PC-3 (cell line): ENCODE results near the gene FBXL16. TPM values are rescaled to one million over a fixed set of nuclear protein-coding genes. Genes with fewer than 3 reads are reported as not detected.

Experiments
- ATAC-seq: fragments of 200-7000 bp; cut with Tn5 transposase; 2 replicates; pipeline ENCODE4 v1.9.1; 2020; ENCODE audit warnings: mild to moderate bottlenecking, moderate library complexity
- BruUV-seq: library from RNA; stranded (reverse); fragments of 400-500 nt; replicated peaks from 2 replicates; lab custom pipeline; 2021; lab: Mats Ljungman, UMichigan
- CTCF ChIA-PET: fragments of 300-600 bp; sonication (Branson Sonifier 250); formaldehyde crosslinking; loops from one replicate; lab custom pipeline; 2022; ENCODE audit warnings: antibody characterized with exemption; lab: Charles Lee
- POLR2A ChIA-PET: fragments of 300-600 bp; sonication (Branson Sonifier 250); formaldehyde crosslinking; loops from one replicate; lab custom pipeline; 2022; ENCODE audit warnings: antibody characterized with exemption; ENCODE audit not compliant: unreplicated experiment; lab: Charles Lee
- DNase-seq: peaks from one replicate; pipeline ENCODE4 v3.0.0-alpha.2; 2015
- H2AFZ ChIP-seq: fragments of 300-600 bp; sonication (generic); 2 replicates; pipeline ENCODE4 v1.6.0; 2016; ENCODE audit warnings: antibody characterized with exemption, low read length
- H3F3A ChIP-seq: fragments of 300-600 bp; sonication (generic); one replicate; pipeline ENCODE4 v1.6.0; 2017; ENCODE audit warnings: antibody characterized with exemption, low read length, control low read depth, mild to moderate bottlenecking; ENCODE audit not compliant: unreplicated experiment
- H3K27ac ChIP-seq: fragments of 300-600 bp; sonication (generic); 2 replicates; pipeline ENCODE4 v1.5.1; 2016; ENCODE audit warnings: mild to moderate bottlenecking, low read length
- H3K27me3 ChIP-seq: fragments of 300-600 bp; sonication (generic); 2 replicates; pipeline ENCODE4 v1.6.1; 2016; ENCODE audit warnings: low read length, mixed read lengths
- H3K36me3 ChIP-seq: fragments of 300-600 bp; sonication (generic); 2 replicates; pipeline ENCODE4 v1.6.1; 2016; ENCODE audit warnings: low read depth, mixed run types, low read length, mixed read lengths
- H3K4me1 ChIP-seq: fragments of 300-600 bp; sonication (generic); 2 replicates; pipeline ENCODE4 v1.5.1; 2016; ENCODE audit warnings: low read length; ENCODE audit not compliant: insufficient read depth
- H3K4me2 ChIP-seq: fragments of 300-600 bp; sonication (generic); 2 replicates; pipeline ENCODE4 v1.6.0; 2016; ENCODE audit warnings: low read length
- H3K4me3 ChIP-seq: fragments of 300-600 bp; sonication (generic); 2 replicates; pipeline ENCODE4 v1.5.1; 2016; ENCODE audit warnings: mild to moderate bottlenecking, low read length, mixed read lengths
- H3K79me2 ChIP-seq: fragments of 300-600 bp; sonication (generic); 2 replicates; pipeline ENCODE4 v1.6.1; 2017; ENCODE audit warnings: low read length, mixed read lengths
- H3K9ac ChIP-seq: fragments of 300-600 bp; sonication (generic); 2 replicates; pipeline ENCODE4 v1.6.0; 2016; ENCODE audit warnings: mild to moderate bottlenecking, low read length
- H3K9me2 ChIP-seq: fragments of 300-600 bp; sonication (generic); replicated peaks from 2 replicates; pipeline ENCODE4 v1.6.1; 2016; ENCODE audit warnings: mixed run types, low read length, mixed read lengths
- H3K9me3 ChIP-seq: fragments of 300-600 bp; sonication (generic); 2 replicates; pipeline ENCODE4 v1.6.1; 2016; ENCODE audit warnings: low read length, mixed read lengths
- H4K20me1 ChIP-seq: fragments of 300-600 bp; sonication (generic); 2 replicates; pipeline ENCODE4 v1.6.1; 2016; ENCODE audit warnings: low read length, mixed read lengths
- CTCF ChIP-seq: fragments of 300-600 bp; sonication (generic); conservative IDR thresholded peaks from 2 replicates; pipeline ENCODE4 v1.5.1; 2017; ENCODE audit warnings: antibody characterized with exemption, low read depth, mild to moderate bottlenecking, low read length
- EZH2 ChIP-seq: fragments of 300-600 bp; sonication (generic); IDR thresholded peaks from one replicate; pipeline ENCODE4 v1.6.1; 2017; ENCODE audit warnings: antibody characterized with exemption, mild to moderate bottlenecking, low read length; ENCODE audit not compliant: unreplicated experiment
- EZH2phosphoT487 ChIP-seq: fragments of 300-600 bp; sonication (generic); IDR thresholded peaks from 2 replicates; pipeline ENCODE4 v1.6.1; 2018; ENCODE audit warnings: mild to moderate bottlenecking, antibody characterized with exemption, low read length, borderline replicate concordance
- intact Hi-C: fragments of 100-400 bp; cut with micrococcal nuclease; formaldehyde crosslinking; loops from 2 replicates; pipeline ENCODE4 v1.9.0; 2023
- total RNA-seq: library from RNA; depleted of rRNA; stranded (reverse); fragments of >200 nt; gene quantifications from 2 replicates; pipeline ENCODE4 v1.2.3, GENCODE V29; 2014

The FBXL16 gene
- total RNA-seq, 1 experiment from 2014 or later: 7.5 TPM

- intact Hi-C loops: no loop called here
- Histone ChIP-seq H3K27me3 (no peaks in the 10 kb centered on the region), H3K9me2 (no peaks in the 10 kb centered on the region), H3K4me2 (peak overlapping the region; percentile 90), H4K20me1 (peaks cover 10% of the 10 kb centered on the region; the same call in 1 of the 2 replicates), H3K79me2 (peaks cover 35% of the 10 kb centered on the region), H2AFZ (no peak overlapping the region), H3K9me3 (no peaks in the 10 kb centered on the region), H3F3A (no peaks in the 10 kb centered on the region), H3K9ac (peak overlapping the region; percentile 74), H3K27ac (0 out of 2 replicates have a peak overlapping the region, but pooled peaks have one; percentile 10), H3K4me3 (peak overlapping the region; percentile 78), H3K4me1 (peaks cover 26% of the 10 kb centered on the region), H3K36me3 (peaks cover 6% of the 10 kb centered on the region)
- POLR2A ChIA-PET: no interaction called here
- TF ChIP-seq CTCF (no peak), EZH2 (no peak), EZH2phosphoT487 (no peak)
- CTCF ChIA-PET: no interaction called here
- ATAC-seq (no peak), DNase-seq (no peak)
- no TSS peak for BruUV-seq
These were observed 25.0 kb downstream of the FBXL16 start for GRCh38 chr16:680625-680945.

- BruUV-seq: no TSS peak
- no peaks in the 10 kb centered on the region for H3K9me2 ChIP-seq
- H3K36me3 ChIP-seq: peaks cover 6% of the 10 kb centered on the region
- intact Hi-C loops: no loop called here
- H2AFZ ChIP-seq: peak within 1 kb of the TSS; percentile 71
- ATAC-seq (peak; percentile 23), DNase-seq (peak; percentile 72)
- peak within 1 kb of the TSS; percentile 74 for H3K9ac ChIP-seq
- TF ChIP-seq CTCF: no peak
- POLR2A ChIA-PET: no interaction called here
- peak within 1 kb of the TSS; percentile 90 for H3K4me2 ChIP-seq
- no peaks in the 10 kb centered on the region for H3K27me3 ChIP-seq
- H3K9me3 ChIP-seq: no peaks in the 10 kb centered on the region
- H3K27ac ChIP-seq: peak within 1 kb of the TSS; percentile 59
- peaks cover 10% of the 10 kb centered on the region; the same call in 1 of the 2 replicates for H4K20me1 ChIP-seq
- H3K79me2 ChIP-seq: peaks cover 35% of the 10 kb centered on the region
- H3F3A ChIP-seq: no peaks in the 10 kb centered on the region
- H3K4me1 ChIP-seq: peaks cover 26% of the 10 kb centered on the region
- H3K4me3 ChIP-seq: peak within 1 kb of the TSS; percentile 78
- CTCF ChIA-PET: no interaction called here
These were observed 25.6 kb downstream of the FBXL16 start, which contains the start of gene STUB1 for GRCh38 chr16:679814-680624. TSS of gene STUB1 (plus strand) at chr16:680410. CDS start at chr16:680526, 116 bp downstream.
